GM18526 (cell line): ENCODE data around the gene PRDM11.

Experiments used
- POLR2A ChIP-seq: IDR thresholded peaks from 3 replicates; pipeline ENCODE4 v1.6.1; 2011; ENCODE audit not compliant: insufficient read length; ENCODE audit errors: extremely low read depth

Gene PRDM11

DNA sequence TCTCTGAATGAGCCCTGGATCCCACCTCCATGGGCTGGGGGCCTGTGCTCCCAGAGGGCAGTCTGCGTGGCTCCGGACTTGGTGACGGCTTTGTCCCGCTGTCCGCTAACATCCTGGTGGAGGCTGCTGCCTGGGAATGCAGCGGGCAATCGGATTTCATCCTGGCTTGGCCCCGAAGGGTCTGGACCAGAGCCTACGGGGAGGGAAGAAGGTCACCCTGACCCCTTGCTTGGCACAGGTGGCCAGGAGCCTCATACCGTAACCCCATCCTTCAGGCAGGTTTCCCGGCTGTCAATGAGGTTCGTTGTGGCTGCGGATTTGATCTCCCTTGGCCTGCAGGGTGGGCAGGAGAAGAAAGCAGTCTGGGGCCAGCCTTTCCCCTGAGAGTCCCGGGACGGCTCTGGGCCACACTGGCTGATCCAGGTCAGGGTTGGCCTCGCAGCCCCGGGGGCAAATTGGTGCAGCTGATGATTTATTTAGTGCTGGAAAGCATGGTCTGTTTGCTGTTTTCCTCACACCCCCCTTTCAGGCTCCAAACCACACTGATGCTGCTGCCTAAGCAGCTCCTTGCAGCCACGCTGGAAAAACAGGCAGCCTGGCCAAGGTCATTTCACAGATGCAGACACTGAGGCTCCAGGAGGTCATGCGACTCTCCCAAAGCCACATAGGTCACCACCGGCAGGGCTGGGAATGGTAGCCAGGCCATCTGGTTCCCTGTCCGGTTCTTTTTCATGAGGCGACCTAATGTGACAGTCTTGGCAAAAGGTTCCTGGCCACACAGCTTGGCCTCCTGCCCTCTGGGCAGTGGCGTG lies 15.0 kb downstream of the PRDM11 start:
- TF ChIP-seq POLR2A = no peak

DNA sequence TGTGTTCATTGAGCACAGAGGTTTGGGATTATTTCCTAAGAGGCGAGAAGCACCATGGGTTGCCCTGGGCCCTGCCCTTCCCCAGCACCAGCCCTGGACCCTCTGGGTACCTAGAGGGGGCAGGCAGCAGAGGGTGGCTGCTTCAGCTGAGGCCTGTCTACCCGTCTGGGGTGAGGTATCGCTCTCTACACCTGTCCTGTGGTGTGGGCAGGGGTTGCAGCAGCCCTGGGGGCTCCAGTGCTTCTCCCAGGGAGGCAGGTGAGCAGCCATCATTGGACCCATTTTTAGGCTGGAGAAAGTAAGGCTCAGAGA lies 15.6 kb downstream of the PRDM11 start:
- no peak for TF ChIP-seq POLR2A

GRCh38 chr11:45162916-45163879 lies 16.8 kb downstream of the PRDM11 start:
- TF ChIP-seq POLR2A = no peak

DNA sequence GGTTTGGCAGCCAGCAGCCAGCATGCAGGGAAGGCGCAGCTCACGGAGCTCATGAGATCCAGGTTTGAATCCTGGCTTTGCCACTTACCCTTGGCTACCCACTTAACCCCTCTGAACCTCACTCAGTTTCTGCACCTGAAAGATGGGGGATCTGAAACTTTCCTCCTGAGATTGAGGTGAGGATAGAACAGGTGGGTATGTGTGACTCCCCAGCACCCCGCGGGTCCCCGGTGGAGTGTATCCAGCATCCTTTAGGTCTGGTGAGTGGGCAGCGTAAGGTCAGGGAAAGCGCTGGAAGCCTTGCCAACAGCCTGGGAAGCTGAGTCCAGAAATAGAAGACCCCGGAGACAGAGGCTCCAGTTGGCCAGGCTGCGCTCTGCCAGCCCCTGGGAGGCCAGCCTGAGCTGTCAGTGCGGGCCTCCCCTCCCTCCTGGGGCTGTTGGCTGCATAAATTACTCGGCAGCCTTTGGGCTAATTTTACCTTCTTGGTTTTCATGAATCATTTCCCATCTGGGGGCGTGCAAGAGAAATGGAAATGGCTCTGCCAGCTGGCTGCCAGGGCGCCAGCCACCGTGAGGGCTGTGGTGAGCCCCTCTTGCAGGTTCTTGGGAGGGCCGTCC lies 17.6 kb downstream of the PRDM11 start:
- TF ChIP-seq POLR2A = no peak

DNA sequence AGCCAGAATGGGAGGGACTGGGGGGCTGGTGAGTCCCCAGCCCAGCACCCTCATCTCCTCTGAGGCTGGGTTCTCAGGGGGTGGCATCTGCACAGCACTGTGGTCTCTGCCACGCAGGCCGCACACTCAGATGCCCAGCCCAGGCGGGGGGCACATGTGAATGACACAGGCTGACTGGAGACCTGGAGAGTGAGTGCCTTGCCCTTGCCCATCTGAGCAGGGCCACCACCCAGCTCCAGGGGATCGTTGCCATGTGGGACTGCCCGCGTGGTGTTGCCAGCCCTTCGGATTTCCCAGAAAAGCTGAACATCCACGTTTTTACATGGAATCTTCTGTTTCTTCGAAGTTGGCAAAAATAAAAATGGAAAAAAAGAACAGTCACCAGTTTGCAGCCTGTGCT lies 18.9 kb downstream of the PRDM11 start:
- no peak for TF ChIP-seq POLR2A

DNA sequence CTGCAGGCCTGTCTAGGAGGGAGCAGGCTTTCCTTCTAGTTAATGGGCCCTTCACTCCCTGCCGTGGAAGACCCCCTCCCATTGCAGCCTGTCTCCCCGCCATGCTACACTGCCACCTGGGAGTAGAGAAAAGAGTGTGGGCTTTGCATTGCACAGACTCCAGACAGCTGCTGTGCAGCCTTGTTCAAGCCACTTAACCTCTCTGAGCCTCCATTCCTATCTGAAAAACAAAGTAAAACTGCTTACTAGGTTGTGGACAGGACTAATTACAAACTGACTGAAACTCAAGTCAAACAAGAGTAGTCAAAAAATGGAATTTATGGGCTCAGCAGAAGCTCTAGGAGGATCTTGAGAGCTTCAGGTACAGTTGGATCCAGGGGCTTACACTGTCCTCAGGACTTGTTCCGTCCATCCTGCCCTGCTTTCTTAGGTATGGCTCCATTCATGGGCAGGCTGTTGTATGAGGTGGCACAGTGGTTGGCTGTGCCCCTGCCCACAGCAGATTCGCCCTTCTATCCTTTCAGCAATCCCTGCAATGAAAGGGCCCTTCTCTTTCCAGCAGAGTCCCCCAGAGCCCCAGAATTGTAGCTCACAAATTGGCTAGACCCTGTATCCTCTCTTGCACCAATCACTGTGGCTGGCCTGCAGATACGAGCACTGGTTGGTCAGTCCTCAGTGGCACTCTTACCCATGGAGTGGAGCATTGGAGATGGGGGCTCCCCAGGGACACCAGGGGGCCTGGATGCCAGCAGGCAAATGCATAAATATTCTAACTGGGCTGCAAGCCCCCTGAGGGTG lies 19.6 kb downstream of the PRDM11 start:
- no peak for TF ChIP-seq POLR2A

DNA sequence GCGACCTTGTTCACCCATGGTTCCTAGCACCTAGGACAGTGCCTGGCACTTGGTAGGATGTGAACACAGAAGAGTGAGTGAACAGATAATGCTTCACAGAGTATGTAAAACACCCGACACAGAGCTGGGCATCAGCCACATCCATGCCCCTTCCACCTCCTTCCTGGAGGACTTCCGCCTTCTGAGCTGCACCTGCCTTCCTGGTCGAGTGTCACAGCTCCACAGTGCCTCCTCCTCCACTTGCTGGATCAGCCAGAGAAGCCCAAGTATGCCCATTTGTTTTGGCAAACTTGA lies 20.1 kb downstream of the PRDM11 start:
- no peak for TF ChIP-seq POLR2A

GRCh38 chr11:45167283-45167682 lies 20.8 kb downstream of the PRDM11 start:
- no peak for TF ChIP-seq POLR2A

DNA sequence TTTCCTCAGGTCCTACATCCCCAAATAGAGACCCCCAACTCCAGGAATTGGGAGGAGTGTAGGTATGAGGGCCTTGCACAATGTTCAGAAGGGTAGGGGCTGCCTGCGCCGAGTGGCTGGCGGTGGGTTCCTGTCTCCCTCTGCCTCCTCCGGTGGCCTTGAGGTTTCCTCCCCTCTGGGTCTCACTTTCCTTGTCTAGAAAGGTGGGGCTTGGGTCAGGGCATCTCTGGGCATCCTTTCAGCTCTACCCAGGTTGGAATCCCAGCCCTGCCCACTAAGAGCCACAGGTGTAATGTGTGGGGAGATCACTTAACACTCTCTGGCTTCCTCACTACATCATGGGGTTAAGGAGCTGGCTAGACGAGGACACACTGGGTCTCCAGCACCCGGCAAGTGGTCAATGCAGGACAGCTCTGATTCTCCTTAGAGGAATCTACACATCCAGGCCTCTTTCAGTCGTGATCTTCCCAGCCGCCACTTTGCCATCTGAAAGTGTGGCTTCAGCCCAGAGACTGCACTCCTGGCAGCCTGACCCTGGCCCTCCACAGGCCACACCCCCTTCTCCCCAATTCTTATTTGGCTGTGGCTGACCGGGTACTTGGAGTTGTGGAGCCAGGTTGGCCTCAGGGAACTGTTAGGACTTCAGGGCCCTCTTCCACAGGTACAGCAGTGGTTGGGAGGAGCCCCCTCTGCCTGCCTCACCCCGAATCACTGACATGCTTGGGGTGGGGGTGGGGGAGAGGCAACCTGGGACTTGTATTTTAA lies 22.1 kb downstream of the PRDM11 start:
- no peak for TF ChIP-seq POLR2A

DNA sequence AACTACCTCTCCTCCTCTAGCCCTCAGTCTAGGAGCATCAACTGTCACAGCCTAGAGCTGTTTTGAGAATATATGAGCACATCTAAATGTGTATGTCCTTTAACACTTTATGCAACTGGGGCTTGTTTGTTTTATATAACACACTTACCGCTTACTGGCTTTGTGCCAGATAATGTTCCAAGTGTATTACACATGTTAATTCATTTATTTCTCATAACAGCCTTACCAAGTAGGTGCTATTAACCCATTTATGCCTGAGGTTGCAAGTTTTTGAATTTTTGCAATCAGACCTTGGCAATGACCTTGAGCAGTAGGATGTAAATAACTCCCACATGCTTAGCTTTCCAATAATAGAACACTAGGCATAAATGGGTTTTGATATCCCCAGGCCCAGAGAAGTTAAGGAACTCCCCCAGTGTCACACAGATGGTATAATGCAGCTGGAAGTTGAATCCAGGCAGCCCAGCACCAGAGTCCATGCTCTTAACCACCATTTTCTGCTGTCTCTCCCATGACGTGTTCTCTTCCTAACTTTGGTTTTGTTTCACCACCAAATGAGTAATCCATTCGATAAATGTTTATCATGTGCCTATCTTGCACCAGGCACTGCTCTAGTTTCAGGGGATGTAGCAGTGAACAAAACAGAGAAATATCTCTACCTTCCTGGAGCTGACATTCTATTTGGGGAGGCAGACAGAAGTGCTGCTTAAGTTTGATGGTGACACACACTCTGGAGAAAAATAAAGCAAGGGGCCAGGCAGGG lies 23.1 kb downstream of the PRDM11 start:
- TF ChIP-seq POLR2A = no peak

GRCh38 chr11:45170484-45170883 lies 24.0 kb downstream of the PRDM11 start:
- TF ChIP-seq POLR2A = no peak

- no peak for TF ChIP-seq POLR2A
These were observed 25.1 kb downstream of the PRDM11 start for GRCh38 chr11:45171550-45171949.

- TF ChIP-seq POLR2A = no peak
These were observed 26.6 kb downstream of the PRDM11 start for GRCh38 chr11:45173064-45173463.

- no peak for TF ChIP-seq POLR2A
These were observed 27.9 kb downstream of the PRDM11 start for GRCh38 chr11:45174168-45174835.

- TF ChIP-seq POLR2A = no peak
These were observed 28.5 kb downstream of the PRDM11 start for GRCh38 chr11:45174963-45175362.
